Astrocyte of the spinal cord (primary cell): ENCODE results near the gene ADORA2A.

Source experiments
- DNase-seq: peaks from one replicate; pipeline ENCODE4 v3.0.0; 2011; ENCODE audit warnings: low read depth, low spot score
- H3K4me3 ChIP-seq: 2 replicates; pipeline ENCODE4 v1.5.1; 2011; ENCODE audit warnings: low read depth, mild to moderate bottlenecking, low read length, moderate library complexity
- CTCF ChIP-seq: IDR thresholded peaks from 2 replicates; pipeline ENCODE4 v1.5.1; 2012; ENCODE audit warnings: low read depth, mild to moderate bottlenecking, low read length, inconsistent platforms
- in situ Hi-C: cut with HindIII; loops from 2 replicates; pipeline ENCODE4 v1.10.0; 2017; ENCODE audit warnings: low sequenced_read_pairs

The ADORA2A gene

GRCh38 chr22:24386937-24387471 lies 40.4 kb upstream of the ADORA2A start:
- in situ Hi-C loops = no loop called here
- no peak for TF ChIP-seq CTCF
- no peak for DNase-seq

GRCh38 chr22:24389680-24390079 lies 37.7 kb upstream of the ADORA2A start:
- in situ Hi-C loops = no loop called here
- DNase-seq = no peak
- H3K4me3 ChIP-seq = no peak overlapping the region
- TF ChIP-seq CTCF = no peak

More at GRCh38 chr22:24386937-24387471, 40.4 kb upstream of the ADORA2A start:
- H3K4me3 ChIP-seq = no peak overlapping the region

- DNase-seq = no peak
- TF ChIP-seq CTCF = no peak
- in situ Hi-C loops = no loop called here
- H3K4me3 ChIP-seq = no peak overlapping the region
These were observed 37.2 kb upstream of the ADORA2A start for GRCh38 chr22:24390156-24390555.

- no peak for DNase-seq
- in situ Hi-C loops = no loop called here
- TF ChIP-seq CTCF = no peak
- H3K4me3 ChIP-seq = no peak overlapping the region
These were observed 36.8 kb upstream of the ADORA2A start for GRCh38 chr22:24390576-24390975.

- in situ Hi-C loops = no loop called here
- DNase-seq = peak; percentile 47
- no peak for TF ChIP-seq CTCF
- no peak overlapping the region for H3K4me3 ChIP-seq
These were observed 35.6 kb upstream of the ADORA2A start for GRCh38 chr22:24391836-24392217.

GRCh38 chr22:24392218-24392931 lies 35.0 kb upstream of the ADORA2A start:
- H3K4me3 ChIP-seq = no peak overlapping the region
- in situ Hi-C loops = no loop called here
- no peak for DNase-seq
- TF ChIP-seq CTCF = no peak
